ENCODE measurements around the gene RAN. TPM values are rescaled to one million over a fixed set of nuclear protein-coding genes. Genes with fewer than 3 reads are reported as not detected.

Gene RAN
- total and polyA plus RNA-seq, 12 donors = 43.6 to 586 (median 291) TPM

- ATAC-seq (no peak), DNase-seq (no peak)
- no peak for TF ChIP-seq CTCF (IDR thresholded peaks at IDR 0.05)
- H3K27ac ChIP-seq = no peak overlapping the region
- peaks cover 0 to 13% (median 7%) of the 10 kb centered on the region in 7 donors for H3K27me3 ChIP-seq
- H3K4me3 ChIP-seq = no peak overlapping the region
- H3K36me3 ChIP-seq = no peaks in the 10 kb centered on the region
- intact Hi-C loops (cut with DNase I) = loop anchor here in 6 of 10 donors (10.0 kb wide), 3 partner anchors 224 to 1094 kb away; no protein-coding TSS in a partner anchor
- H3K4me1 ChIP-seq = peaks cover 0 to 3% (median 0%) of the 10 kb centered on the region in 9 donors
- H3K9me3 ChIP-seq = peaks cover 0 to 21% (median 15%) of the 10 kb centered on the region in 11 donors
- 23 to 37% methylated on average over 1 of the region's 1 CpG for WGBS, 2 donors
Measured at GRCh38 chr12:130911193-130911592, 39.3 kb downstream of the RAN start.

GRCh38 chr12:130911933-130912332 is 40.1 kb downstream of the RAN start:
- Histone ChIP-seq H3K4me3 (no peak overlapping the region), H3K27ac (no peak overlapping the region), H3K4me1 (peaks cover 0 to 5% (median 0%) of the 10 kb centered on the region in 9 donors), H3K27me3 (peaks cover 0 to 20% (median 7%) of the 10 kb centered on the region in 7 donors), H3K9me3 (peaks cover 0 to 21% (median 15%) of the 10 kb centered on the region in 11 donors), H3K36me3 (no peaks in the 10 kb centered on the region)
- ATAC-seq = no peak
- DNase-seq = no peak
- no peak for TF ChIP-seq CTCF (IDR thresholded peaks at IDR 0.05)
- intact Hi-C loops (cut with DNase I) = loop anchor here in 6 of 10 donors (10.0 kb wide), 3 partner anchors 223 to 1093 kb away; no protein-coding TSS in a partner anchor

DNA sequence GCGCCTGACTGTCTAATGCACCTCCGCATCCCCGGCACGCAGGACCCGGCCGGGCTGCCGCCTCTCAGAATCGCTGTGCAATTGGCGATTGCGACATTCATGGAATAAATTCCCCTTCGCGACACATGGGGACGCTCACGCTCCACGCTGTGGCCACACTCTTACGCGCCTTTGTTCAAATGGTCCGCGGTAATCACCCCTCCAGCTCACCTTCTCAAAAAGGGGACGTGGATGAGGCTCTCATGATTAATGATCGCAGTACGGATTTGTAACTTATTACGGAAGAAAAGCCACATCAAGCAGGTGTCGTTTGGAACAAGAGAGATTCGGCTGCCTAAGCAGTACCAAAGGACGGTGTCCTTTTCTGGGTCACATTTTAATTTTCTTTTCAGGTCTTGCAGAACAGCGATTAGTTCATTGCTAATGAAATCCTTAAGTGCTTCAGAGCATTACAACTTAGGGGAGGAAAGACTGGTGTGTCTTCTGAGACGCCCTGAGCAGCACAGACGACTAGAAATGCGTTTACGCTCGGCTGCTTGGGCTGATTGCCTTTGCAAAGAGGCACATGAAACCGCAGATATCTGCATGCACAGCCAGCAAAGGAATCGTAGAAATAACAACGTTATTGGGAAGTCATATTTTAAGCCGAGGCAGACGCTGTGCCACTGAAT is 44.5 kb downstream of the RAN start:
- Histone ChIP-seq H3K4me3 (peak overlapping the region in 5 of 10 donors; percentile 9 to 42 (median 29)), H3K4me1 (peaks cover 0 to 5% (median 0%) of the 10 kb centered on the region in 9 donors), H3K9me3 (peaks cover 0 to 12% (median 8%) of the 10 kb centered on the region in 11 donors), H3K27me3 (peaks cover 0 to 26% (median 12%) of the 10 kb centered on the region in 7 donors), H3K27ac (no peak overlapping the region), H3K36me3 (no peaks in the 10 kb centered on the region)
- intact Hi-C loops (cut with DNase I) = loop anchor here (1.0 to 10.0 kb wide), 10 partner anchors 216 to 1088 kb away; partner anchors contain the start of genes MMP17 (in 2 of the 10) and SFSWAP (in 1 of the 10)
- DNase-seq (peak; percentile 49 to 53), ATAC-seq (peak; percentile 80 to 92 (median 86))
- WGBS, 2 donors = 23 to 24% methylated on average over 37 of the region's 37 CpGs
- TF ChIP-seq CTCF (IDR thresholded peaks at IDR 0.05) = peak; percentile 84 to 99 (median 92)

- no peak for ATAC-seq
- H3K36me3 ChIP-seq = no peaks in the 10 kb centered on the region
- no peak overlapping the region for H3K4me3 ChIP-seq
- H3K9me3 ChIP-seq = peaks cover 0 to 10% (median 0%) of the 10 kb centered on the region in 11 donors
- no peak for DNase-seq
- peaks cover 0 to 5% (median 0%) of the 10 kb centered on the region in 9 donors for H3K4me1 ChIP-seq
- H3K27me3 ChIP-seq = peaks cover 0 to 26% (median 13%) of the 10 kb centered on the region in 7 donors
- TF ChIP-seq CTCF (IDR thresholded peaks at IDR 0.05) = no peak
- intact Hi-C loops (cut with DNase I) = loop anchor here (2.0 to 10.0 kb wide), 9 partner anchors 215 to 1087 kb away; partner anchors contain the start of genes MMP17 (in 2 of the 10) and SFSWAP (in 1 of the 10)
- WGBS, 2 donors = 94% methylated on average over 13 of the region's 13 CpGs
- no peak overlapping the region for H3K27ac ChIP-seq
Measured at GRCh38 chr12:130917607-130918006, 45.7 kb downstream of the RAN start.
